B cell (primary cell): ENCODE measurements around the gene NCOA1.

Experiments
- CTCF ChIP-seq: fragments of 200-600 bp; IDR thresholded peaks from one replicate; pipeline ENCODE4 v1.8.0; 2022; ENCODE audit warnings: antibody characterized with exemption, mild to moderate bottlenecking
- EZH2 ChIP-seq: IDR thresholded peaks from 2 replicates; pipeline ENCODE4 v1.6.1; 2012; ENCODE audit warnings: borderline replicate concordance, low read depth, mild to moderate bottlenecking, moderate library complexity, low read length; ENCODE audit not compliant: insufficient read depth, poor library complexity, severe bottlenecking

- TF ChIP-seq EZH2, result no peak
- no peak for TF ChIP-seq CTCF
These were observed 37.5 kb upstream of the NCOA1 start for GRCh38 chr2:24453379-24454073.
